Daoy (cell line): ENCODE results near the gene COMMD7. TPM values are rescaled to one million over a fixed set of nuclear protein-coding genes. Genes with fewer than 3 reads are reported as not detected.

Experiments
- DNase-seq: peaks from one replicate; pipeline ENCODE4 v3.0.0-alpha.2; 2015; ENCODE audit warnings: low read depth
- total RNA-seq: library from RNA; depleted of rRNA; stranded (reverse); fragments of >200 nt; shearing (Covaris generic); gene quantifications from 2 replicates; pipeline ENCODE4 v1.2.3, GENCODE V29; 2014

Gene COMMD7
- total RNA-seq, 1 experiment from 2014 or later: 36.1 TPM

GRCh38 chr20:32675223-32675975 lies 67.9 kb downstream of the COMMD7 start:
- DNase-seq: no peak

DNA sequence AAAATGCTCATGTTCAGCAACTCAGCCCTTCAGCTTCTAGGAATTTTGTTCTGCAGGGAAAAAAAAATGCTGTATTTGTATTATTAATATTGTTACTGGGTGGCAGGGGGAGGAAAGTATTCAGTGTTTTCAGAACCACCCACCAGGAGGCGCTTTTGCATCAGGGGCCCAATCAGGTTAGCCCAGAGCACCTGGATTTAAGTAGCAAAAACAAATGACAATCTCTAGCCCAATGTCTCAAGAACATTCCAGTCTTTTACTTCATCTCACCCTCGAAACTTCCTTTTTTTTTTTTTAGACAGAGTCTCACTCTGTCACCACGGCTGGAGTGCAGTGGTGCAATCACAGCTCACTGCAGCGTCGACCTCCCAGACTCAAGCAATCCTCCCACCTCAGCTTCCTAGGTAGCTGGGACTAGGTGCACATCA lies 68.9 kb downstream of the COMMD7 start:
- peak; percentile 52 for DNase-seq

GRCh38 chr20:32672982-32673851 lies 70.0 kb downstream of the COMMD7 start:
- DNase-seq: no peak

DNA sequence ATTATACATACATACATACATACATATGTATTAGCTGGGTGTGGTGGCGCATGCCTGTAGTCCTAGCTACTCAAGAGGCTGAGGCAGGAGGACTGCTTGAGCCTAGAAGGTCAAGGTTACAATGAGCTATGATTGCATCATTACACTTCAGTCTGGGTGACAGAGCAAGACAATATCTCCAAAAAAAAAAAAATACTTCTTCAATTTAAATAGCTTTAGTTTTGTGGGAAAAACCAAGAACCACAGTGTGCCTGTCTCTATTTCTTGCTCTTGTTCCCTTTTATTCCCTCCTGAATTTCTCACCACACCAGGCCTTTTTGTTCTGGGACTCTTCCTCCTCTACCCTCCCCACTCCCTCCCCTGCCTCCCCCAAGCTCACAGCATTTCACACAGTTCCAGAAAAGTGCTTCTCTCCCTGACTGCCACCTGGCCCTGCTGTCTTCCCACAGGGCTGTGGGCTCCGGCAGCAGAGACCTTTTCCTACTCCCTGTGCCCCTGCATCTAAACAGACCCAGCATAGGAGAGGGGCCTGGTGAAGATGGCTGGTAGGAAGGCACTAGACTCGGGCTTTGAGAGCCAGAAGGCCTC lies 70.8 kb downstream of the COMMD7 start:
- no peak for DNase-seq

DNA sequence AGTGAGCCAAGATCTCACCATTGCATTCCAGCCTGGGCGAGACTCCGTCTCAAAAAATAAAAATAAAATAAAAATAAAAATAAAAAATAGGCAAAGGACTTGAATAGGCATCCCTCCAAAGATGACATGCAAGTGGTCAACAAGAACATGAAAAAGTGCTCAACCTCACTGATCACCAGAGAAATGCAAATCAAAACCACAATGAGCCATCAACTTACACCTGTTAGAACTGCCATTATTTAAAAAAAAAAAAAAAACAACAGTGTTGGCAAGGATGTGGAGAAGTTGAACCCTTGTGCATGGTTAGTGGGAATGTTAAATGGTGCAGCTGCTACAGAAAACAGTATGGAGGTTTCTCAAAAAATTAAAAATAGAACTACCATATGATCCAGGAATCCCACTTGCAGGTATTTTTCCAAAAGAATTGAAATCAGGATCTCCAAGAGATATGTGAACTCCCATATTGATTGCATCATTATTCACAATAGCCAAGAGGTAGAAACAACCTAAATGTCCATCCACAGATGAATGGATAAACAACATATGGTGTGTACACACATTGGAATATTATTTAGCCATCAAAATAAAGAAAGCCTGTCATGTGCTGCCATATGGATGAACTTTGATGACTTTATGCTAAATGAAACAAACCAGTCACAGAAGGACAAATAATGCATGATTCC lies 72.4 kb downstream of the COMMD7 start:
- no peak for DNase-seq

- DNase-seq: no peak
Measured at GRCh38 chr20:32667027-32667426, 76.2 kb downstream of the COMMD7 start.

DNA sequence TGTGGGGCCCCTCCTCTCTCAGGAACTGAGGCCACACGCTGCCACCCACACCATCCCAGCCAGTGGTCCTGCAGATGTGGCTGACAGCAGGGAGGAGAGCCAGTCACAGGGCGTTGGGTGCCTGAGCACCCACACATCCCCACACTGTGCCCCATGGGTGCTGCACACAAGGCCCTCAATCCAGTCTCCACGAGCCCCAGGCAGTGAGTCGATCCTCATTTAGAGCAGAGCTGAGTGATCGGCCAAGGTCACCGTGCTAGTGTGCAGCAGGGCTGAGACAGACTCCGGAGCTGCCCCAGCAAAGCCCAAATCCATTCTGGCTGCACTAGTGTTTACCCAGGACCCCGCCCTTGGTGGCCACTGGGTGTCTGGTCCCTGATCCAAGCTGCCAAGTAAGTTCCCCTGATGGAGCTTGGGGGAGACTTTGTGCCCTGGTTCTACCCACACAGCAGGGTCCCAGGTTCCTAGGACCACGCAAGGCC lies 78.5 kb downstream of the COMMD7 start:
- no peak for DNase-seq

DNA sequence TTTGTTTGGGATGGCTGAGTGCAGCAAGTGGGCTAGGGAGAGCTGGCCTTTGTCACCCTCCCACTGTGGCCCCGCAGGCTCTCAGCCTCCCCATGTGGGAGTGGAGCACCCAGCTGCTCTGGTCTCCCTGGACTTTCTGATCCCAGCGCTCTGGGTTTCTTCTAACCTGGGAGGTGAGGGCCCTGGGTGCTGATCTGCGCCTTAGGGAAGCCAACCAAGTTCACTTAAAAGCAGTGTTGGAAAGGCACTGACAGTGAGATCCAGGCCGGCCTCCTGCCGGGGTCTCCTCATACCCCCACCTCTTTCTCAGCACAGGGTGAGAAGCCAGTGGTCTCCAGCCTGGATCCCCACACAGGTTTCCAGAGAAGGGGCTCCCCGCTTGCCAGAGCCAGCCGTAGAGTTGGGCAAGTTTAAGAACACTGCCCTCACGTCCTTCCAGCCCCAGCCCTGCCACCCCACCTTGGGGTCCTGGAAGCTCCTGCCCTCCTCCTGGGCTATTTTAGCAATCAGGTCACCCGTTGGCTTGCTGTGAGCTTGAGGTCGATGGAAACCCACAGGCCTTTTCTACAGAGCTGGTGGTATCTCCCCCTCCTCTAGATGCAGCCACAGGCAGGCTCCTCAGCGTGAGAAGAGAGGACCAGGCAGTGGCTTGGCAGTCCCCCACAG lies 79.1 kb downstream of the COMMD7 start:
- no peak for DNase-seq

- DNase-seq: no peak
Measured at GRCh38 chr20:32663335-32664011, 79.8 kb downstream of the COMMD7 start.

DNA sequence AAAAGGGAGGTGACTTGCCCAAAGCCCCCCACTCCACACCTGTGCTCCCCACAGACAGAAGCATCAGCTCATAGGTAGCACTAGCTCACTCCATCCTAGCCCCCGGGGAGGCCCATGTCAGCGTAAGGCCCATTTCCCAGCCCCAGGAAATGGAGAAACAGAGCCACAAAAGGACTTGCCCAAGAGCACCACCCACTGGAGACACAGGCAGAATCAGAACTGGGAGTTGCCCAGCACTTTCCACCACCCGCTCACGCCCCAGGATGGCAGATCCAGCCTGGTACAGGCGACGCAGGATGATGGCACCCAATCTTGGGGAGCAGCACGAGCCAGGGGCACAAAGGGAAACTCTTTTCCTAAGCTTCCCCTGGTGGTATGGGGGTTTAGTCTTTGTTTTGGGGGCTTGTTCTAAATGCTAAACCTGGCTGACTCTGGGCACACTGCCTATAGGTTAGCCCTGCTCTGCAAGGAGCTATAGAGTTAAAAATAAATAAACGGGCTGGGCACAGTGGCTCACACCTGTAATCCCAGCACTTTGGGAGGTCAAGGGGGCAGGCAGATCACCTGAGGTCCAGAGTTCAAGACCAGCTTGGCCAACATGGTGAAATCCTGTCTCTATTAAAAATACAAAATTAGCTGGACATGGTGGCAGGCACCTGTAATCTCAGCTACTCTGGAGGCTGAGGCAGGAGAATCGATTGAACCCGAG lies 81.3 kb downstream of the COMMD7 start:
- DNase-seq: no peak

GRCh38 chr20:32660661-32661060 lies 82.6 kb downstream of the COMMD7 start:
- DNase-seq: no peak

GRCh38 chr20:32656827-32657226 lies 86.4 kb downstream of the COMMD7 start:
- no peak for DNase-seq

GRCh38 chr20:32655903-32656512 lies 87.3 kb downstream of the COMMD7 start:
- no peak for DNase-seq

DNA sequence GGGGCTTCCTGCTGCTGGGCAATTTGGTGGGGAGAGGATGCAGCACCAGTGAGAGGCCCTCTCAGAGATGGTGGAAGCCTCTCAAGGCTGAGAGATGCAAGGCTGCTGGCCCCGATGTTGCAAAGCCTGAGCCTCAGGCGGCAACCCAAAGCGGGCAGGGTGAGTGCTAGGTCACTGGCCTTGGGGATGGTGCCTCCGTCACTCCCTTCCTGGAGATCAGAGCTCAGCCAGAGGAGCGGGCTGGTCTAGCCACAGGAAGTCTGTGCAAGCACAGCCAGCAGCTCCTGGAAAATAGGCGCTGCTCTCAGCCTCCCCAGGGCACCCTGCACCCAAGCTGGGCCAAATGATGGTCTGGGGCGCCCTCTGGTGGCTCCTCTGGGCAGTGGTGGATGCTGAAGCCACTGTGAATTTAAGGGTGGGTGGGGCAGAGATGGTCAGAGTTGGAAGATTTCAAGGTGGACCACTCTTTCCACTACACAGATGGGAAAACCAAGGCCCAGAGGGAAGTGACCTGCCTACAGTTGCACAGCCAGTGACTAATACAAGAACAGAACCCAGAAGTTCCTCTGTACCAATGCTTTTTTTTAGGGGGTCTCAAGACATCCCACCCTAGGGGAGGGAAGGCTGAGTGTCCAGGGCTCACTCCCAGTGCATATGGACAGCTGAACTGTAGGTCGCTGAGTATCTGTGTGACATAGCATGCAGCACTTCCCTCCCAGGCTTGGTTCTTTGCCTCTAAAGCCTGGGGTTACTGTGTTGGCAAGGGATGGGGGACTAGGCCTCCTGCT lies 90.3 kb downstream of the COMMD7 start:
- peak; percentile 85 for DNase-seq
